CD4-positive, alpha-beta T cell treated with Interleukin-15 for 4 hours (primary cell): Measurements from ENCODE around the gene PIK3CG.

ENCODE experiments used
- DNase-seq: peaks from one replicate; pipeline ENCODE4 v3.0.0-alpha.2; 2020; ENCODE audit warnings: low spot score

Gene PIK3CG

GRCh38 chr7:106858618-106859532, 6.2 kb upstream of the PIK3CG start:
- no peak for DNase-seq

DNA sequence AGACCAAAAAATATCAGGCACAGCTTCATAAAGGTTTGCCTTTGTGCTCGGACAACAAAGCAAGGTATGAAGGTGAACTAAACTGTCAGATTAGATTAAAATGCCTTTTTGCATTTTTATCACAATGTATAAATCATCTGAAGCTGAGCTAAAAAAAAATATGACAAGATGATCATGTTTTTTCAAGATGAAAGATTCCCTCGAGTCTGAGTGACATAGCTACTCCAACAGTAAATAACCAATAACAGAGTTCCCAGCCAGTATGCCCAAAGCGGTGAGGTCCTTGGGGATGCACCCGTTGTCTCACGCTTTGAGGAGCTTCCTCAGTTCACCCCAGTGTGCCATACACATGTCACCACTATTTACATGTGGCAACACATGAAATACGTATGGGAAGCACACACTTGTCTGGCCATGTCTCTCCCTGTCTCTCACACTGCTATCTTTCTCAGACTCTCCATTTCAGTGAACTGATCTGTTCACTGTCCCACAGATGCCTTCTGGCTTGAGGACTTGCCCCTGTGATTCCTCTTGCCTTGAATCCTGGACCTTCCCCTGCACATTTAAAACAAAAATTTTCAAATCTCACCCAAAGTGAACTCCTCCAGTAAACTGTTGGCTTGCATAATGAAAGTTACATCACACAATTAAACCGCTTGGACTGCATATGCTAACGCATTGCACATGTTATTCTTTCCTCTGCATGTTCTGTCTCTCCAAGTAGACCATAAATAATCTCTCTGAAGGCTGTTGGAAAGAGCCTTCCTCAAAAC, 2.6 kb upstream of the PIK3CG start:
- DNase-seq, result no peak

DNA sequence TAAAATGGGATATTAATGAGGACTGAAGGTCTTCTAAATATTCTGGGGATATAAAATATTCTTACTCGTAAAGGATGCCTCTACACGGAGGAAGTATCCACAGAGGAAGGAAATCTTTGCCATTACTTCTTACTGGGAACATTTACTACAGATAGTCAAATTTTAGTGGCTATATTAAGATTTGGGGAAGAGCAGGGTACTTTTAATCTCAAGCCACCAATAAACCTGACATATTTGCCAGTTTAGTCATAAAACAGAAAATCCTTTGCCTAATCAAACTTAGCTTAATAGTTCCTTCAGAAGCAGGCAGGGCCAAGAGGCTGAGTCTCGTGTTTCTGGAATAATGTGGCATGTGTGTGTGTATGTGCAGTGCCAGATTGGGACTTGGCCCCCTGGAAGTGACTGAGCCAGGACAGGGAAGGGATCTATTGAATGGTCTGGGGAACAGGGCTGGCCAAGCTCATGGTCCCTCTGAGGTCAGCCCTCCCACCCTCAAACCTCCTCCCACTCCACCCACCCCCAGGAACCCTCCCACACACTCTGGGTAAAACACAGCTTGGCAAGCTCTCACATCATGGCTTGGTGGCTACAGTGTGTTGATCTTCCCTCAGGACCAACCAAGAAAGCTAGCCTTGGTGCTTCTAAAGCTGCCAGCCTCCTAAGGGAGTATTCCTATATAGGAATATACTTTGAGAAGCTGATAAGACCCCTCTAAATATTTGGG, 1.6 kb upstream of the PIK3CG start:
- DNase-seq, result no peak

GRCh38 chr7:106864298-106865081, 592 bp upstream of the PIK3CG start:
- DNase-seq, result peak; percentile 15

DNA sequence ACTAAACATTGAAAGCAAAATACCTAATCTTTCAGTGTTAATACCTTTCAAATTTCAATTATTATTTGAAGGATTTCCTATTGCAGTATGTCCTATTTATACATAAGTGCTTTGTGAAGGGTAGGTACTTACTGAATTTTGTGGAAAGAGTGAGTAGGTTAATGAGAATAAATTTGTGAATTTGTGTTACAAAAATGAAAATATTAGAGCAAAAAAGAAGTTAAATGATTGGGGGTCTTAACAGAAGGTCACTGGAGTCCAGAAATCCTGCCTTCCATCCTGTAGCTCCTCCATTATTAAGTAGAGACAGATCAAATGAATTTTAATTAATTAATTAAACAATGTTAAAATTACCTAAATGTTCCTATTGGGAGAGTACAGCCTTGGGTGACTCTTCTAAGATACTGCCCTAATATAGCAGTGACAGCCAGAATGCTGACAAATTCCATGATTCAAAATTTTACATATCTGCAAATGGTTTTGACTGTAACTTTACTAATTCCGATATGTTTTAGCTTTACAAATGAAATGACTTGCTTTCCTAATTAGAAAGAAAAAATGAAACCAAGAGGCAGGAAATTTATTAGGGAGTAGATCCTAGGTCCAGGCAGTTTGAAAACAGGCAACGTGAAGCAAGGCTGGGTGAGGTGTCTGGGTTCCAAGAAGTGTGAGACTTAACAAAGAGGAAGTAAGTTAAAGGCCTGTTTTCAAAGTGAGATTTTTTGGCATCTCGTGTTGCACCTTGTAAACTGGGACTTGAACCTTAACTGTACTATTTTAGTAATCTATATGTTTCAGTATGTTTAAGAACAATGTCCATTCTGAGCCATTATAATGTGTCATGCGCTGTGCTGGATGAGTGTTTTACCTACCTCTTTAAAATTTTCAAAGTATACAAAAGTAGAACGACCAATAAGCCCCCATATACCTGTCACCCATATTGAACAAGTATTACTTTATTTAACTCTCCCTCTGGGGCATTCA, 1.5 kb downstream of the PIK3CG start:
- DNase-seq, result peak; percentile 37

- DNase-seq, result no peak
These were observed 2.7 kb downstream of the PIK3CG start for GRCh38 chr7:106867641-106868351.

GRCh38 chr7:106868364-106868763, 3.3 kb downstream of the PIK3CG start:
- no peak for DNase-seq

DNA sequence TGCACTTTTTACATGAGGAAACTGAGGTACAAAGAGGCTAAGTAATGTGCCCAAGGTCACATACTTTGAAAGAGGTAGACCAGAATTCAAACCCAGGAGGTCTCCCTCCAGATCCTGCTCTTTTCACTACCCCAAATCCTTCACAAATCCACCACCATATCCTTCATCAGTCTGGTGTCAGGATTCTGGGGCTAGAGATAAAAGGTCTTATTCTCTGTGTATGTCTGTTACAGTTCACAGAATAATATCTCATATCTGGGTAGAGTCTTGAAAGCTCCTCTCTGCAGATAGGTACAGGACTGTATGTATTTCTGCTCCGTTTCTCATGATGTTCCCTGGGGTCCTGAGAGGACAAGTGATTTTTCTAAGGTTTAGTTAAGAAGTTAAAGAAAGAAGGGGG, 4.9 kb downstream of the PIK3CG start:
- no peak for DNase-seq

DNA sequence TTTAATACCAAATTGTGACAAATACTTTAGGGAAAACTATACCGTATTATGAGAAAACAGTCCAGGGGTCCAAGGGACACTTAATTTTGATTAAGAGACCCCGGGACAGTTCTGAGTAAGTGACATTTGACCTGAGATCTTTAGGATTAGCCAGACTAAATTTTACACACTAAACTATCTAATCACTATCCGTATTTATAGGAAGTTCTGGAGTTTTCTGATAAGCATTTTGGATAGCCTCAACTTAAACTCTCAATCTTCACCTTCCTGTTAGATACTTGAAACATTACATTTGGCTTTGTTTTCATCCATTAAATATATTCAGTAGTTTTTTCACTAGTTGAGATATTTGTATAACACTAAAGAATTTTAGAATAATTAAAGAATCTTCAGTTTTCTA, 5.4 kb downstream of the PIK3CG start:
- DNase-seq, result no peak

DNA sequence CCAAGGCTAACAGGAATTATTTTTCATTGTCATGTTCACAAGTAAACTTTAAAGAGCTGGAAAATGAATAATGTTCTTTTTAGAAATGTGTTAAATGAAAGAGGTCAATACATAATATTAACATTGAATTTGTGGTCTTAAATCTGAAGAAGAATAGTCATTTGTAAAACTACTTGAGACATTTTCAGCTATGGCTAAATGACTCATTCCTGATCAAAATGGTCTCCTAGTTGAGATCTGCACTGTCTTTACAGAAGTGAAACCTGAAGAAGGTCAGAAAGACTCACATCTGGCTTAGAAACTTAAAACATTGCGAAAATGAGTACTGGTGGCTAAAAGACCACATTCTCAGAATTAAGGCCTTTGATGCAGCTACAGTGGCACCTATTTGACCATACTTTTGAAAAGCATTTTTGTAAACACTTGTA, 5.9 kb downstream of the PIK3CG start:
- DNase-seq, result peak; percentile 38

GRCh38 chr7:106871793-106872571, 6.9 kb downstream of the PIK3CG start:
- DNase-seq, result no peak

DNA sequence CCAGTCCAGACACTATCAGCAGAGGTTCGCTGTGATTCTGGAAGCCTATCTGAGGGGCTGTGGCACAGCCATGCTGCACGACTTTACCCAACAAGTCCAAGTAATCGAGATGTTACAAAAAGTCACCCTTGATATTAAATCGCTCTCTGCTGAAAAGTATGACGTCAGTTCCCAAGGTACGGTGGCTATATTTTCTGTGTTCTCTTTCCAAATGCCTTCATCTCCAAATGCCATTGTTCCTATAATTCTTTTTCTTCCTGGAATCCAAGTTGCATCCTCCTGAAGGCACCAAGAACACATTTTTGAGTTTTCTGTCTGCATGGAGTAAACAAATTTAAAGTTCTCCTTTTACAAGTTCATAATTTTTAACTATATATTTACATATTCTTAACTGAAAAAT, 7.7 kb downstream of the PIK3CG start:
- DNase-seq, result no peak

DNA sequence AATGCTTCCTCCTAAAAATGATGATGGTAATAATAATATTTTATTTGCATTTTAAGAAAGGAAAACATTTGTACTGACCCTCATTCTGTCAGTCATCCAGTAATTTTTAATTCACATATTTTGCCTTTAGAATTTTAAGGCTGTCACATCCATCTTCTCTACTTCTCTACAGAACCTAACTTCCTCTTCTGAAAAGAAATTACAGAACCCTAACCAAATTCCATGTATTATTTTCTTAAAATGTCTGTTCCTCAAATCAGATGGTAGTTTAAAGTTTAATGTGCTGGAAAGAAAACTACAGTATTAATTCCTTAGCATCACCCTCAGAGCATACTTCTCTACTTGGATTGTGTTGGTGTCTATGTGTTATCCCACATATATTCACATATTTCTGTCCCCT, 9.0 kb downstream of the PIK3CG start:
- DNase-seq, result no peak

DNA sequence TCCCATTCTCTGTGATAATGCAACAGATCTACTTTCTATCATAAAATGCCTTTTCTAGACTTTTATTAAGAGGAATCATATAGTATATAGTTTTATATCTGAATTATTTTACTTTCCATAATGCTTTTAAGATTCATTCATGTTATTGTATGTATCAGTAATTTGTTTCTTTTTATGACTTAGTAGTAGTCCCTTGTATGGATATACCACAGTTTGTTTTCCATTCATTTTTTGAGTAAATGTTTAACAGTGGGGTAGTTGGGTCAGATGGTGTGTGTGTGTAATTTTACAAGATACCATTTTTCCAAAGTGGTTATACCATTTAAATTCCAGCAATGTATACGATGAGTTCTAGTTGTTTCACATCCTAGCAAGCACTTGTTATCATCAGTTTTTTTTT, 10.4 kb downstream of the PIK3CG start:
- no peak for DNase-seq

GRCh38 chr7:106878748-106879439, 13.8 kb downstream of the PIK3CG start:
- DNase-seq, result no peak

- no peak for DNase-seq
These were observed 16.9 kb downstream of the PIK3CG start for GRCh38 chr7:106881984-106882383.

DNA sequence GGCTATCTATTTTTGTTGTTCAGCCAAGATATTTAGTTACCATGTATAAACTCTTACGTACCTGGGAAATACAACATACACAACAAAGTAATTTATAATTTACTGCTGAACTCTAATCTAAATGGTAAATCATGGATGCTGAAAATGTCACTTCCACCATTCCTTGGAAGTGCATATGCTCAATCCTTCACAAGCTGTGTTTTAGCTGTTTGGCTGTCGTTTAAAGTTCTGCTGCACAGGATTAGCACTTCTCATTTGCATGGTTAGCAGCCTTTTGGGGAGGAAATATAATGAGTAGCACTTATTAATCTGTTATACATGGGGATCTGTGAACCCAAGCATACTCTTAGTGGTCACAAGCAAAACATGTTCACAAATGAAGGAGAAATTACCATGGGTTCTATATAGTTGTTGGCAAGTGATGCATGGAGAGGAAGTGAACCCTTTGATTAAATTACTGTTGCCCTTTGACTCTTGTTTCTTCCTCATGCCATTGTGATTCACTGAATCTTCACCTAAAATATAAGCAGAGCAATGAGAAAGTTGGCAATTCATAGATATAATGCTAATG, 18.5 kb downstream of the PIK3CG start:
- no peak for DNase-seq

- no peak for DNase-seq
These were observed 20.6 kb downstream of the PIK3CG start for GRCh38 chr7:106885652-106886051.
